HL-60 (cell line): ENCODE results near the gene ZNF593OS.
A peak's percentile ranks its signal among the peaks of the same experiment; 100 is the strongest.

Experiments
- DNase-seq, 2 experiments: peaks; one replicate each; pipeline ENCODE4 v3.0.0-alpha.2; 2010 to 2020; ENCODE audit warnings: low read depth in 1 of 2, low spot score in 1 of 2
- H3K27ac ChIP-seq: fragments of 250-450 bp; sonication (Bioruptor Pico); replicated peaks from 2 replicates; pipeline ENCODE4 v1.5.1; 2020; ENCODE audit warnings: mild to moderate bottlenecking, moderate library complexity
- H3K27me3 ChIP-seq: fragments of 250-450 bp; sonication (Bioruptor Pico); 2 replicates; pipeline ENCODE4 v1.5.1; 2021; ENCODE audit warnings: mild to moderate bottlenecking, moderate library complexity; ENCODE audit not compliant: insufficient read depth, poor library complexity, severe bottlenecking
- H3K4me3 ChIP-seq: replicated peaks from 2 replicates; pipeline ENCODE4 v1.5.1; 2011; ENCODE audit warnings: mild to moderate bottlenecking, control low read depth, low read length; ENCODE audit not compliant: insufficient read depth
- CTCF ChIP-seq: IDR thresholded peaks from one replicate; pipeline ENCODE4 v1.5.1; 2011; ENCODE audit warnings: low read length, control low read depth, inconsistent platforms; ENCODE audit not compliant: insufficient read depth
- GABPA ChIP-seq: IDR thresholded peaks from 2 replicates; pipeline ENCODE4 v1.6.1; 2012; ENCODE audit warnings: low read depth
- POLR2AphosphoS5 ChIP-seq: IDR thresholded peaks from 2 replicates; pipeline ENCODE4 v1.6.1; 2012; ENCODE audit warnings: low read depth
- REST ChIP-seq: IDR thresholded peaks from 2 replicates; pipeline ENCODE4 v1.6.1; 2012; ENCODE audit warnings: low read depth; ENCODE audit not compliant: insufficient replicate concordance
- SPI1 ChIP-seq: IDR thresholded peaks from 2 replicates; pipeline ENCODE4 v1.6.1; 2012; ENCODE audit warnings: low read depth, mild to moderate bottlenecking, borderline replicate concordance

ZNF593OS gene

GRCh38 chr1:26145960-26146294 is 25.7 kb downstream of the ZNF593OS start:
- no peak for DNase-seq
- no peak overlapping the region for H3K27ac ChIP-seq
- H3K27me3 ChIP-seq: no peaks in the 10 kb centered on the region
- no peak for TF ChIP-seq REST
- TF ChIP-seq CTCF: no peak
- TF ChIP-seq SPI1: no peak
- no peak for TF ChIP-seq POLR2AphosphoS5
- no peak for TF ChIP-seq GABPA
- H3K4me3 ChIP-seq: no peak overlapping the region

GRCh38 chr1:26145041-26145959 is 26.3 kb downstream of the ZNF593OS start:
- Histone ChIP-seq H3K27ac (no peak overlapping the region), H3K4me3 (no peak overlapping the region), H3K27me3 (no peaks in the 10 kb centered on the region)
- peak; percentile 51 for TF ChIP-seq CTCF
- TF ChIP-seq GABPA: no peak
- DNase-seq: peak; percentile 45 to 79

- no peaks in the 10 kb centered on the region for H3K27me3 ChIP-seq
- H3K27ac ChIP-seq: no peak overlapping the region
- H3K4me3 ChIP-seq: no peak overlapping the region
- TF ChIP-seq SPI1 (no peak), REST (no peak), GABPA (no peak), CTCF (no peak)
- DNase-seq: no peak
Measured at GRCh38 chr1:26142159-26142558, 29.5 kb downstream of the ZNF593OS start.

- TF ChIP-seq CTCF (no peak), GABPA (no peak), SPI1 (no peak), REST (no peak), POLR2AphosphoS5 (no peak)
- DNase-seq: no peak
Measured at GRCh38 chr1:26138974-26139558, 32.6 kb downstream of the ZNF593OS start.

More at GRCh38 chr1:26138974-26139558, 32.6 kb downstream of the ZNF593OS start:
- Histone ChIP-seq H3K4me3 (no peak overlapping the region), H3K27ac (peak overlapping the region; percentile 23; the same call in 1 of the 2 replicates), H3K27me3 (no peaks in the 10 kb centered on the region)
